ENCODE measurements around the gene DUOXA1.

Gene DUOXA1, protein sequence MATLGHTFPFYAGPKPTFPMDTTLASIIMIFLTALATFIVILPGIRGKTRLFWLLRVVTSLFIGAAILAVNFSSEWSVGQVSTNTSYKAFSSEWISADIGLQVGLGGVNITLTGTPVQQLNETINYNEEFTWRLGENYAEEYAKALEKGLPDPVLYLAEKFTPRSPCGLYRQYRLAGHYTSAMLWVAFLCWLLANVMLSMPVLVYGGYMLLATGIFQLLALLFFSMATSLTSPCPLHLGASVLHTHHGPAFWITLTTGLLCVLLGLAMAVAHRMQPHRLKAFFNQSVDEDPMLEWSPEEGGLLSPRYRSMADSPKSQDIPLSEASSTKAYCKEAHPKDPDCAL

DNA sequence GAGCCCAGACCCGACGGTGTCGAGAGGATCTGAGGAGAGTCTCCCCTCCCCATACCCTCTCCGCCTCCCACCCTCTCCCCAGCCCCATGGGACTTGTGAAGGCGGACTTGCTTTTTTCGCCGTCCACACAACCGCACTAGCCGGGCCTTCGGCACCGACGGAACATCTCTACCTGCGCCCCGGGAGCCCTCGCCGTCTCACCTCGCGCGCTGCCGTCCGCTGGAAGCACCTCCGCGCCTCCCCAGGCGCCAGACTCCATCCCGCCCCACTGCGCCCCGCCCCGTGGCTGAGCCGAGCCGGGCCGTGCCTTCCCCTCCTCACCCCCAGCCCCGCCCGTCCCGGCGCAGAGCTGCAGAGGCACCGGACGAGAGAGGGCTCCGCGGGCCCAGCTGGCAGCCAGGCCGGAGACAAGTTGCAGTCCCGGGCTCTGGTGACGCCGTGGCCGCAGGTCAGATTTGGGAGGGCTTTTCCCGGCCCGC lies at the start of gene DUOXA1, which contains the start of gene DUOX1:
Gene DUOXA1, minus strand, starts transcription at position 229 of the 479 bp plus-strand sequence. CDS start 6,865 bp downstream, outside the sequence.
Gene DUOX1, plus strand, starts transcription at position 344 of the 479 bp plus-strand sequence. CDS start 1,973 bp downstream, outside the sequence.
- H3K27me3 ChIP-seq (ENCODE audit: control insufficient read depth, insufficient read depth, low read length) = peaks cover 100% of the 10 kb centered on the region
- no peak within 1 kb of the TSS for H3K9ac ChIP-seq (ENCODE audit: low read depth, low read length)
- no peaks in the 10 kb centered on the region for H3K36me3 ChIP-seq (ENCODE audit: control insufficient read depth, insufficient read depth, low read length)
- H3K9me3 ChIP-seq (ENCODE audit: control insufficient read depth, insufficient read depth, low read length) = no peaks in the 10 kb centered on the region
- H3K4me1 ChIP-seq (ENCODE audit: control insufficient read depth, insufficient read depth, low read length) = no peaks in the 10 kb centered on the region
- peak within 1 kb of the TSS; percentile 70 for H3K4me3 ChIP-seq (ENCODE audit: low read depth, low read length)
- H3K27ac ChIP-seq (ENCODE audit: low read depth, low read length) = no peak within 1 kb of the TSS

DNA sequence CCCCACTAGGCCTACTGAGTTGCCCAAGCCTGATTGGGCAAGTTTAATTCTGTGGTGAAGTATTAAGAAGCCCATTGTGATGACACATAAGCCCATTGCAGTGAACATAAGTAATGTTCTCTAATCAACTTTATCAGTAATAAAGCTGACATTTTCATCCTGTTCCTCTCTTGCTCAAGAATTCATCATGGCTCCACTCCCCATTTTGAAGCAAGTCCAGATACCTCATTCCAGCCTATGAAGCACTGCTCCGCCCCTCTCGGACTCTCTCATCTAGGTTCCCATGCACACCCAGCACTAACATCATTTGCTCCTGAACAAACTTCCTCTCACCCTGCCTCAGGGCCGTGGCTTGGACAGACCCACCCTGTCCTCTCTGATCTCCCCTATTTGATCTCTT lies 47.6 kb upstream of the DUOXA1 start:
- Histone ChIP-seq H3K9ac (ENCODE audit: low read depth, low read length) (no peak overlapping the region), H3K4me1 (ENCODE audit: control insufficient read depth, insufficient read depth, low read length) (peaks cover 11% of the 10 kb centered on the region), H3K27me3 (ENCODE audit: control insufficient read depth, insufficient read depth, low read length) (no peaks in the 10 kb centered on the region), H3K9me3 (ENCODE audit: control insufficient read depth, insufficient read depth, low read length) (no peaks in the 10 kb centered on the region), H3K4me3 (ENCODE audit: low read depth, low read length) (no peak overlapping the region), H3K27ac (ENCODE audit: low read depth, low read length) (no peak overlapping the region), H3K36me3 (ENCODE audit: control insufficient read depth, insufficient read depth, low read length) (peaks cover 18% of the 10 kb centered on the region)

DNA sequence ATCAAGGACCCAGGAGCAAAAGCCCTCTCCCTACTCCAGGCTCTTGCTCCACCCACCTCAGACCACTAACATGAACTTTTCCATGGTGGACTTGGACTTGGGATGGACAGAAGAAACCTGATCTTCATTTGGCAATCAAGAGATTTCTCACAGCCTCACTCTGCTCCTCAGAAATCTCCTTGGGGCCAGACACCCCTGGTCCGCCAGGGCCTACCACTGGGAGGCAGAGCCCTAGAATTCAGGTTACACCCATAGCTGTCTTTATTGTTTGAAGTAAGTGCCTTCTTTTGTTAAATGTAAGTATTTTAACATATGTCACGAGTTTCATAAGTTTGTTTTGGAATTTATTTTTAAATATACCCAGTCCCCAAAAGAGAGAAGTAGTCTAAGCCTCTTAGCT lies 44.9 kb upstream of the DUOXA1 start:
- Histone ChIP-seq H3K4me3 (ENCODE audit: low read depth, low read length) (no peak overlapping the region), H3K36me3 (ENCODE audit: control insufficient read depth, insufficient read depth, low read length) (peaks cover 21% of the 10 kb centered on the region), H3K4me1 (ENCODE audit: control insufficient read depth, insufficient read depth, low read length) (peaks cover 9% of the 10 kb centered on the region), H3K27ac (ENCODE audit: low read depth, low read length) (no peak overlapping the region), H3K27me3 (ENCODE audit: control insufficient read depth, insufficient read depth, low read length) (no peaks in the 10 kb centered on the region), H3K9me3 (ENCODE audit: control insufficient read depth, insufficient read depth, low read length) (no peaks in the 10 kb centered on the region), H3K9ac (ENCODE audit: low read depth, low read length) (no peak overlapping the region)

DNA sequence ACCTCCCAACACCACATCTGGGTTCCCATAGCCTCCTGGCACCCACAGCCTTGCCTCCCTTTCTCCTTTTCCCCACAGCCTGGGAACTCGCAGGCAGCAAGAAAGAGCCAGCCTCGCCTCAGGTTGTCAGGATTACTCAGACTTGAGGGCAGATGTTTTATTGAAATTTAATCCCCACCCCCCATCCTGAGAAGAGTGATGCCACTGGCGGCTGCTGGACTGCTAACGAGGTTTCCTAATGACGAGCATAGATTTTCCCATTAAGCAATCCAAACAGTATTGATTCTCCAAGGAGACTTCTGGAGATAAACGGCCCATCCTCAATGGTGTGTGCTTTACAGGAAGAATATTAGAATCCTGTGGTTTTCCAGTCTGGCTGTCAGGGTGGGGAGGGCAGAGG lies 44.4 kb upstream of the DUOXA1 start:
- no peak overlapping the region for H3K9ac ChIP-seq (ENCODE audit: low read depth, low read length)
- peaks cover 14% of the 10 kb centered on the region for H3K4me1 ChIP-seq (ENCODE audit: control insufficient read depth, insufficient read depth, low read length)
- H3K4me3 ChIP-seq (ENCODE audit: low read depth, low read length) = no peak overlapping the region
- H3K27ac ChIP-seq (ENCODE audit: low read depth, low read length) = no peak overlapping the region
- H3K36me3 ChIP-seq (ENCODE audit: control insufficient read depth, insufficient read depth, low read length) = peaks cover 21% of the 10 kb centered on the region
- H3K9me3 ChIP-seq (ENCODE audit: control insufficient read depth, insufficient read depth, low read length) = no peaks in the 10 kb centered on the region
- no peaks in the 10 kb centered on the region for H3K27me3 ChIP-seq (ENCODE audit: control insufficient read depth, insufficient read depth, low read length)

DNA sequence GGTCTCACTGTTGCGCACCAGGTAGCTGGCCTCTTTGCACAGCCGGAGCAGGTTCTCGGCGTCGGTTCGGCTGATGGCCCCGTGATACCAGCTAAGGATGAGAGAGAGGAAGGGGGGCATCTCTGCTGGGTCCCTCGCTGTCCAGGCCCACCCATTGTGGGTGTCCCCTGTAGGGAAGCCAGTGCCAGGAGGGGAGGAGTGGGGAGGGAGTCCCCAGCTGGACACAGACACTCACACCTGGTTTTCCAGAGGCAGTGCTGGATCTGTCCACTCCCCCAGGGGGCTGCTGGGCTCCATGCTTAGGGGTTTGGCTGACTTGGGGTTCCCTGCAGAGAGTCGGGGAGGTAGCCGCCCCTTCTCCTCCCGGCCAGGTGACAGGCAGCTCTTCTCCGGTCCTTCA lies 42.2 kb upstream of the DUOXA1 start:
- Histone ChIP-seq H3K27me3 (ENCODE audit: control insufficient read depth, insufficient read depth, low read length) (no peaks in the 10 kb centered on the region), H3K9ac (ENCODE audit: low read depth, low read length) (no peak overlapping the region), H3K4me1 (ENCODE audit: control insufficient read depth, insufficient read depth, low read length) (peaks cover 23% of the 10 kb centered on the region)

GRCh38 chr15:45169608-45170480 lies 40.2 kb upstream of the DUOXA1 start:
- H3K9me3 ChIP-seq (ENCODE audit: control insufficient read depth, insufficient read depth, low read length) = no peaks in the 10 kb centered on the region
- H3K4me1 ChIP-seq (ENCODE audit: control insufficient read depth, insufficient read depth, low read length) = peaks cover 23% of the 10 kb centered on the region
- peaks cover 8% of the 10 kb centered on the region for H3K36me3 ChIP-seq (ENCODE audit: control insufficient read depth, insufficient read depth, low read length)
- H3K9ac ChIP-seq (ENCODE audit: low read depth, low read length) = no peak overlapping the region
- H3K27me3 ChIP-seq (ENCODE audit: control insufficient read depth, insufficient read depth, low read length) = no peaks in the 10 kb centered on the region
- H3K27ac ChIP-seq (ENCODE audit: low read depth, low read length) = peak overlapping the region; percentile 31
- H3K4me3 ChIP-seq (ENCODE audit: low read depth, low read length) = no peak overlapping the region

More for the DNA sequence above, 42.2 kb upstream of the DUOXA1 start:
- Histone ChIP-seq H3K4me3 (ENCODE audit: low read depth, low read length) (no peak overlapping the region), H3K27ac (ENCODE audit: low read depth, low read length) (no peak overlapping the region), H3K9me3 (ENCODE audit: control insufficient read depth, insufficient read depth, low read length) (no peaks in the 10 kb centered on the region), H3K36me3 (ENCODE audit: control insufficient read depth, insufficient read depth, low read length) (peaks cover 11% of the 10 kb centered on the region)

DNA sequence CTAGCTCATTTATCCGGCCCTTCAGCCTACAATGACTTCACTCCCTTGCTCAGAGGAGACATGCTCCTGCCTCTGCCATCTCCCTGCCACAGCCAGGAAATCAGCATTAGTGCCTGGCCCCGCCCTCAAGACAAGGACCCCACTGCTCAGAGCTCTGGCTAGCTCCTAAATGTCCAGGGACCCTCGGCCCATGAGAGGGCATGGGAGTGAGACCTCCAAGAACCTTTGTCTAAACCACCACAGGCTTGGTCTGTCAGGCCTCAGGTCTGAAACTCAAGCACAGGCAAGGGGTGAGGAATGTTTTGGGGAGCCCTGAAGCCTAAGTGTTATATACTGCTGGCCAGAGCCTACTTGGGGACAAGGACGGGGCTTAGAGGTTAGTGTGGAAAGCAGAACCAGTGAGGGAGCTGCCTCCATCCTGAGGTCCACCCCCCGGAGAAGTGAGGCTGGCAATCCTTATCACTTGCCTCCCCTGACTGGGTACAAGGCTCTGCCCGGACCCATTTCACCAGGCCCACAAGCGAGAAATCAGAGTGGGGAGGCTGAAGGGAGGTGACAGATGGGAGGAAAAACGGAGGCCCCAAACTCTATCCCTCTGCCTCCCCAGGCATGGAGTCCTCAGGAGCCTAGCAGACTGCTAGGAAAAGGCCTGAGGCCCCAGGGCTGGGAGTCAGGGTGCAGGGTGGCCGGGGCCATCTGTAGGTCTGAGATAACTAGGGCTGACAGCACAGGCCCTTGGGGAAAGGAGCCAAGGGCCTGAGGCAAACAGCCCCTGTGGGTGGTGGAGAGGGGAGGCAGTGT lies 39.3 kb upstream of the DUOXA1 start:
- Histone ChIP-seq H3K4me3 (ENCODE audit: low read depth, low read length) (no peak overlapping the region), H3K27me3 (ENCODE audit: control insufficient read depth, insufficient read depth, low read length) (no peaks in the 10 kb centered on the region), H3K36me3 (ENCODE audit: control insufficient read depth, insufficient read depth, low read length) (peaks cover 2% of the 10 kb centered on the region), H3K27ac (ENCODE audit: low read depth, low read length) (peak overlapping the region; percentile 31), H3K9me3 (ENCODE audit: control insufficient read depth, insufficient read depth, low read length) (no peaks in the 10 kb centered on the region), H3K9ac (ENCODE audit: low read depth, low read length) (no peak overlapping the region), H3K4me1 (ENCODE audit: control insufficient read depth, insufficient read depth, low read length) (peaks cover 23% of the 10 kb centered on the region)

GRCh38 chr15:45168286-45168685 lies 38.6 kb upstream of the DUOXA1 start:
- Histone ChIP-seq H3K27ac (ENCODE audit: low read depth, low read length) (no peak overlapping the region), H3K9ac (ENCODE audit: low read depth, low read length) (no peak overlapping the region)

GRCh38 chr15:45167631-45168205 lies 38.0 kb upstream of the DUOXA1 start:
- H3K27ac ChIP-seq (ENCODE audit: low read depth, low read length) = peak overlapping the region; percentile 98

More at GRCh38 chr15:45168286-45168685, 38.6 kb upstream of the DUOXA1 start:
- Histone ChIP-seq H3K4me3 (ENCODE audit: low read depth, low read length) (no peak overlapping the region), H3K27me3 (ENCODE audit: control insufficient read depth, insufficient read depth, low read length) (no peaks in the 10 kb centered on the region), H3K36me3 (ENCODE audit: control insufficient read depth, insufficient read depth, low read length) (peaks cover 2% of the 10 kb centered on the region), H3K9me3 (ENCODE audit: control insufficient read depth, insufficient read depth, low read length) (no peaks in the 10 kb centered on the region), H3K4me1 (ENCODE audit: control insufficient read depth, insufficient read depth, low read length) (peaks cover 25% of the 10 kb centered on the region)

More at GRCh38 chr15:45167631-45168205, 38.0 kb upstream of the DUOXA1 start:
- peaks cover 2% of the 10 kb centered on the region; the same call in 1 of the 2 replicates for H3K36me3 ChIP-seq (ENCODE audit: control insufficient read depth, insufficient read depth, low read length)
- H3K4me3 ChIP-seq (ENCODE audit: low read depth, low read length) = peak overlapping the region; percentile 71
- H3K27me3 ChIP-seq (ENCODE audit: control insufficient read depth, insufficient read depth, low read length) = no peaks in the 10 kb centered on the region
- H3K9ac ChIP-seq (ENCODE audit: low read depth, low read length) = no peak overlapping the region
- peaks cover 29% of the 10 kb centered on the region for H3K4me1 ChIP-seq (ENCODE audit: control insufficient read depth, insufficient read depth, low read length)
- H3K9me3 ChIP-seq (ENCODE audit: control insufficient read depth, insufficient read depth, low read length) = no peaks in the 10 kb centered on the region
